LNCaP clone FGC (cell line): Measurements from ENCODE around the gene TCL1B.

ENCODE experiments used
- DNase-seq: peaks from one replicate; pipeline ENCODE4 v3.0.0-alpha.2; 2011; ENCODE audit warnings: low read depth
- H3K4me3 ChIP-seq: 2 replicates; pipeline ENCODE4 v1.5.1; 2011; ENCODE audit warnings: mild to moderate bottlenecking, low read depth, low read length, control low read depth
- TF ChIP-seq, protein P1 (sequence below): IDR thresholded peaks from 2 replicates; pipeline ENCODE4 v1.5.1; 2012; ENCODE audit warnings: mild to moderate bottlenecking; ENCODE audit not compliant: control insufficient read depth, insufficient read depth; ENCODE audit errors: extremely low read depth

TCL1B gene

DNA sequence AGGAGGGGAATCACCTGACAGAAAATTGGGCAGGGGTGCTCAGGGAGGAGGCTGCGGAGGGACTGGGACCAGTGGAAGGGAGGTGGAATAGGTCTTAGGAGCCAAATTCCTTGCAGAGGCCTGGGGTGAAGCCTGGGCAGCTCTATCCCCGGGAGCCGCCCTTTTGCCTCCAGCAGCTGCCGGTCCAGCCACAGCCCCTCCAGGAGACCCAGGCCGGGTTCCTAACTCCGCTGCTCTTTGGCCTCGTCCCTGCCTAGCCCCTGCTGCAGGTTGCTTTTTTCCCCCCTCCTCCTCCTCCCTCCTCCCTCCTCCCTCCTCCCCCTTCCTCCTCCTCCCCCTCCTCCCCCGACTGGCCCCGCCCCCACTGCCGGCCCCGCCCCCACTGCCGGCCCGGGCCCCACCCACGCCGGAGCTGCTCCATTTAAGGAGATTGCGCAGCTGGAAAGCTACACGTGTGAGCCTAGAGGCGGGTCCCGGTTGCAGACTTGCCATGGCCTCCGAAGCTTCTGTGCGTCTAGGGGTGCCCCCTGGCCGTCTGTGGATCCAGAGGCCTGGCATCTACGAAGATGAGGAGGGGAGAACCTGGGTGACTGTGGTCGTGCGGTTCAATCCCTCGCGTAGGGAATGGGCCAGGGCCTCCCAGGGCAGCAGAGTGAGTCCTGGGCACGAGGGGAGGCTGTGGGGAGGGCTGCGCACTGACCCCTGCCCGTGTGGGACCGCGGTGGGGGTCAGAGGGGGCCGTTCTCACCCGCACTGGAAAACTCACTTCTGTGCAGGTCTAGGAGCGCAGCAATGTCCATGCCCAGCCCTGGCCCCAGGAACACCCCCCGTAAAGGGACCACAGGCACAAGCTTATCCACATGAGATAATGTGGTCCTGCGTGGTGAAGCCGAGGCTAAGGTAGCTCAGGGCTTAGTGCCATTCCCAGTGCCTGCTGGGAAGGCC is at the start of gene TCL1B:
TCL1B (plus strand) TSS at position 449 of the 945 bp plus-strand sequence; CDS start at position 491, 42 bp downstream.
- TF ChIP-seq, protein P1, sequence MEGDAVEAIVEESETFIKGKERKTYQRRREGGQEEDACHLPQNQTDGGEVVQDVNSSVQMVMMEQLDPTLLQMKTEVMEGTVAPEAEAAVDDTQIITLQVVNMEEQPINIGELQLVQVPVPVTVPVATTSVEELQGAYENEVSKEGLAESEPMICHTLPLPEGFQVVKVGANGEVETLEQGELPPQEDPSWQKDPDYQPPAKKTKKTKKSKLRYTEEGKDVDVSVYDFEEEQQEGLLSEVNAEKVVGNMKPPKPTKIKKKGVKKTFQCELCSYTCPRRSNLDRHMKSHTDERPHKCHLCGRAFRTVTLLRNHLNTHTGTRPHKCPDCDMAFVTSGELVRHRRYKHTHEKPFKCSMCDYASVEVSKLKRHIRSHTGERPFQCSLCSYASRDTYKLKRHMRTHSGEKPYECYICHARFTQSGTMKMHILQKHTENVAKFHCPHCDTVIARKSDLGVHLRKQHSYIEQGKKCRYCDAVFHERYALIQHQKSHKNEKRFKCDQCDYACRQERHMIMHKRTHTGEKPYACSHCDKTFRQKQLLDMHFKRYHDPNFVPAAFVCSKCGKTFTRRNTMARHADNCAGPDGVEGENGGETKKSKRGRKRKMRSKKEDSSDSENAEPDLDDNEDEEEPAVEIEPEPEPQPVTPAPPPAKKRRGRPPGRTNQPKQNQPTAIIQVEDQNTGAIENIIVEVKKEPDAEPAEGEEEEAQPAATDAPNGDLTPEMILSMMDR, result no peak
- DNase-seq, result no peak
- no peak within 1 kb of the TSS for H3K4me3 ChIP-seq

DNA sequence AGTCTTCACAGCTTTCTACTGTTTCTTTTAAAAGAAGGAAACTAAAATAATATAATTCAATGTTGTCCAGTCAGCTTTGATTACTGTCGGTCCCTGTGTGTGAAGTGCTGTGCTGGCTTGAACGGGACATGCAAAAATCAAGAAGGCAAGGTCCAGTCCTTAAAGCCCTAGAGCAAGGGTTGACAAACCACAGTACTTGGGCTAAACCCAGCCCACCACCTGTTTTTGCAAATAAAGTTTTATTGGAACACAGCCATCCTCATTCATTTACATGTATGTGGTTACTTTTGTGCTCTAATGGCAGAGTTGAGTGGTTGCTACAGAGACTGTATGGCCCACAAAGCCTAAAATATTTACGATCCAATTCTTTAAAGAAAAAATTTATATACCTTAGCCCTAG is 41.2 kb upstream of the TCL1B start:
- TF ChIP-seq, protein P1, result no peak
- no peak for DNase-seq
- H3K4me3 ChIP-seq, result no peak overlapping the region

DNA sequence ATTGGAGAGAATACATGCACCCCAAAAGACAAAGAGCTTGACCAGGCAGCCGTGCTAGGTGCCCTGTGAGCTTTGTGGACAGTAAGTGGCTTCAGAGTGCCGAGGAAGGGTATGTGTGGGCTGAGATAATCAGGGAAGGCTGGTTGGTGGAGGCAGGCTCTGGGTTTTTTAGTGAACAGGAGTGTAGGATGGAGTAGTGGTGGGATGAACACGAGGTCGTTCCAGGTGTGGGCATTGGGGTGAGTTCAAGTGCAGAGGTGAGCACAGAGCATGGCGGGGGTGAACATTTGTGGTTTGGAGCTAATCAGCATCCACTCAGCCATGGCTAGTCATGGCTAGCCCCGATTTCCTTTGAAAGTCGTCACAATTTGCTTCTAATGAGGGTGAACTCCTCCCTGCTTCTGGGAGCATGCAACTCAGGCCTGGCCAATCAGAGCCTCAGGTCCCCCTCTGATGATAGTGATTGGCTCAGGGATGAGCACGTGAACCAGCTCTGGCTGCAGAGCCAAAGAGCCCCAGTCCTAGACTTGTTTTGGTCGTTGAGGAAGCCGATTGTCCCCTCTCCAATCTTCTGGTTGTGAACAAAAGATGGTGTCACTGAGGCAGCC is 40.7 kb upstream of the TCL1B start:
- TF ChIP-seq, protein P1, result no peak
- DNase-seq, result no peak
- no peak overlapping the region for H3K4me3 ChIP-seq

DNA sequence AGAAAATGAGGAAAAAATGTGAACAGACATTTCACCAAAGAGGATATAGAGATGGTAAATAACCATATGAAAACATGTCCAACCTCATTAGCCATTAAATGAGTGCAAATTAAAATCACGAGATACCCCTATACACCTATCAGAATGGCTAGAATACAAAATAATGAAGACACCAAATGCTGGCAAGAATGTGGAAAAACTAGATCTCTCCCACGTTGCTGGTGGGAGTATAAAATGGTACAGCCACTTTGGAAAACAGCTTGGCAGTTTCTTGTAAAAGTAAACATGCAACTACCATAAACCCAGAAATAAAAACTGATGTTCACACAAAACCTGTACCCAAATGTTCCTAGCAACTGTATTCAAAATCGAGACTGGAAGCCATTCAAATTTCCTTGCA is 38.3 kb upstream of the TCL1B start:
- TF ChIP-seq, protein P1, result no peak
- no peak overlapping the region for H3K4me3 ChIP-seq
- DNase-seq, result no peak

DNA sequence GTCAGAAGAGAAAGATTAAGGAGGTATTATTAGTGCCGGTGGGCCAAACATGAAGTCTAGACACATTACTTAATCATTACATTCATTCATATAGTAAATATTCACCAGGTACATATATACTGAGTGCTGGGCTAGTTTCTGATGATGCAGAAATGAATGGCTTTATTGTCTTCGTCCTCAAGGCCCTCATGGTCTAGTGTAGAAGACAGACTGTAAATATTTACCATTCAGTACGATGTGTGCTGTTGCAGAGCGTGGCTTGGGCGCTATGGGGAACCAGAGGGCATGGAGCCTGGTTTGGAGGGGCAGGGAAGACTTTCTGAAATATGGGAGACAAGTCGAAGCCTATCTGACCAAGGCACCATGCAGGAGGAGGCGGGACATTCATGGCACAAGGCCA is 37.0 kb upstream of the TCL1B start:
- H3K4me3 ChIP-seq, result no peak overlapping the region
- no peak for DNase-seq
- TF ChIP-seq, protein P1, result no peak

GRCh38 chr14:95651028-95651427 is 35.2 kb upstream of the TCL1B start:
- TF ChIP-seq, protein P1, result no peak
- no peak for DNase-seq
- no peak overlapping the region for H3K4me3 ChIP-seq
